ENCODE results near the gene MRPL47. TPM values are rescaled to one million over a fixed set of nuclear protein-coding genes. Genes with fewer than 3 reads are reported as not detected.

Gene MRPL47
- total RNA-seq, 1 donor from 2014 or later, result 31.4 TPM

DNA sequence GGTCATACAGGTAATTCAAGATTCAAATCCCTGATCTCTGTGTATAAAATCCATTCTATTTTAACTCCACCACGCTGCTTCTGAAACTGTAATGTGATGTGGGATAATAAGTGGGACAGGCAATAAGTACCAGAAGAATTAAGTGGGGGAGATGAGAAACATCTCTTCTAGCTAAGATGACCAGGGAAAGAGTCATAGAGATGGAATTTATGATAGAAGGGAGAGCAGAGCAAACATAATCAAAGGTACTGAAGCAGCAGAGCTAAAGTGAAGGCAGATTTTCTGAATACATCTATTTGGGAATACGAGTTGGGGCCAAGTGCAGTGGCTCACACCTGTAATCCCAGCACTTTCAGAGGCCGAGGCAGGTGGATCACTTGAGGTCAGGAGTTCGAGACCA lies 4.9 kb downstream of the MRPL47 start:
- FAIRE-seq, result no peak

DNA sequence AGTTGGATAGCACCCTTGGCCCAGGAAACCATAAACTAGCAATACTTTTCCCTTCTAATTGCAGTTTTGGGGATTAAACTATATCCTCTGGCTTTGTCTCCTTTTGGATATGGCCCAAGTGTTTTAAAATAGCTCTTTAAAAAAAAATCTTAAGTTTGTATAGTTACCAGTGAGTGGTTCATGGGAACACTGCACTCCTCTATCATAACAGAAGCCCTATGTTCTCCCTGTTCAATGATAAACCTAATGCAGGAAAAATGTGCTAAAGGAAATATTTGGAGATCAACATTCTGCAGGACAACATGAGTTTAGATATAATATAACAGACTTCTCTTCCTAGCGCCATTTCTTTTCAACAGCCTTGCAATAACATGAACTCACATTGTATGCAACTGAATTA lies 13.1 kb downstream of the MRPL47 start:
- no peak for DNase-seq (ENCODE audit: low spot score in 2 of 2)
- no peak for FAIRE-seq

More for the DNA sequence above, 4.9 kb downstream of the MRPL47 start:
- DNase-seq (ENCODE audit: low spot score in 2 of 2), result no peak

- DNase-seq (ENCODE audit: low spot score in 2 of 2) (no peak), FAIRE-seq (no peak)
Observed at GRCh38 chr3:179590669-179591068, 13.8 kb downstream of the MRPL47 start.

GRCh38 chr3:179589143-179589542 lies 15.3 kb downstream of the MRPL47 start:
- no peak for DNase-seq (ENCODE audit: low spot score in 2 of 2)
- FAIRE-seq, result no peak

GRCh38 chr3:179580992-179581391 lies 23.4 kb downstream of the MRPL47 start:
- no peak for DNase-seq (ENCODE audit: low spot score in 2 of 2)
- FAIRE-seq, result no peak

GRCh38 chr3:179565496-179565895 lies 38.9 kb downstream of the MRPL47 start:
- DNase-seq (ENCODE audit: low spot score in 2 of 2), result no peak
- FAIRE-seq, result no peak

- DNase-seq (ENCODE audit: low spot score in 2 of 2) (peak; percentile 22 to 35), FAIRE-seq (no peak)
Observed at GRCh38 chr3:179563271-179563783, 41.1 kb downstream of the MRPL47 start.

- FAIRE-seq, result peak; percentile 98
- peak; percentile 96 for DNase-seq (ENCODE audit: low spot score in 2 of 2)
Observed at GRCh38 chr3:179562591-179563270, 41.7 kb downstream of the MRPL47 start, which contains the start of gene ACTL6A. Gene ACTL6A (plus strand): TSS chr3:179562926. CDS start chr3:179563093, 167 bp downstream.

DNA sequence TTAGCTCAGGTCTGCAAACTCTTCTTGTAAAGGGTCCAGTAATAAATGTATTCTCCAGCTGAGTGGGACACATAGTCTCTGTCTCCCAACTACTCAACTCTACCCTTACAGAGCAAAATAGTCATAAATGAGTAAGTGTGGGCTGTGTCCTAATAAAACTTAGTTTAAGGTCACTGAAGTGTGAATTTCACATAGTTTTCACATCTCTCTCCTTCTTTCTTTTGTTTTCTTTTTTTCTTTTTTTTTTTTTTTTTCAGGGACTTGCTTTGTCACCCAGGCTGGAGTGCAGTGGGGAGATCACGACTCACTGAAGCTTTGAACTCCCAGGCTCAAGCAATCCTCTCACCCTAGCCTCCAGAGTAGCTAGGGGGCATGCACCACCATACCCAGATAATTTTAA lies 43.6 kb downstream of the MRPL47 start:
- FAIRE-seq (no peak), DNase-seq (ENCODE audit: low spot score in 2 of 2) (no peak)

GRCh38 chr3:179558742-179559364 lies 45.6 kb downstream of the MRPL47 start:
- FAIRE-seq (peak; percentile 26), DNase-seq (ENCODE audit: low spot score in 2 of 2) (peak; percentile 50 to 66)

GRCh38 chr3:179551349-179552105 lies 52.9 kb downstream of the MRPL47 start:
- DNase-seq (ENCODE audit: low spot score in 2 of 2), result no peak
- FAIRE-seq, result no peak

DNA sequence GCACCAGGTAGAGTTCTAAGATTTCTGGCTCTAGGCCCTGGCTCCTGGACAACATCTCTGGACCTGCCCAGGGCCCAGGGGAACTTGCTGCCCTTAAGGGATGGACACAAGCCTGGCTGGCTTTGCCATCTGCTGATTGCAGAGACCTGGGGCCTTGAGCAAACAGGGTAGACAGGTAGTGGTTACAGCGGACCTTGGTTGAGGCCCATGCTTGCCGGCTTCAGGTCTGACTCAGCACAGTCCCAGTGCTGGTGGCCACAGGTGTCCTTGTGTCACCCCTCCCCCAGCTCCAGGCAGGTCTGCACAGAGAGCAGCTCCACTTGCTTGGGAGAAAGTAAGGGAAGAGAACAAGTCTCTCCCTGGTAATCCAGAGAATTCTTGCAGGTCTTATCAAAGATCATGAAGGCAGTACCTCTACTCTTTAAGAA lies 57.6 kb downstream of the MRPL47 start:
- DNase-seq (ENCODE audit: low spot score in 2 of 2) (no peak), FAIRE-seq (no peak)

GRCh38 chr3:179544981-179545645 lies 59.3 kb downstream of the MRPL47 start:
- FAIRE-seq, result no peak
- no peak for DNase-seq (ENCODE audit: low spot score in 2 of 2)

DNA sequence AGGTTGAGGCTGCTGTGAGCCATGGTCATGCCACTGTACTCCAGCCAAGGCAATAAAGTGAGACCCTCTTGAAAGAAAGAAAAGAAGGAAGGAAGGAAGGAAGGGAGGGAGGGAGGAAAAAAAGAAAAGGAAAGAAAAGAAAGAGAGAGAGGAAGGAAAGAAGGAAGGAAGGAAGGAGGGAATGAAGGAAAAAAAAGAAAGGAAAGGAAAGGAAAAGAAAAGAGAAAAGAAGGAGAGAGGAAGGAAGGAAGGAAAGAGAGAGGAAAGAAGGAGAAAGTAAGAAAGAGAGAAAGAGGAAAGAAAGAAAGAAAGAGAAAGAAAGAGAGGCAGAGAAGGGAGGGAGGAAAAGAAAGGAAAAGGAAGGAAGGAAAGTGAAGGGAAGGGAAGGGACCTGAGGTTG lies 62.1 kb downstream of the MRPL47 start:
- no peak for DNase-seq (ENCODE audit: low spot score in 2 of 2)
- FAIRE-seq, result no peak

DNA sequence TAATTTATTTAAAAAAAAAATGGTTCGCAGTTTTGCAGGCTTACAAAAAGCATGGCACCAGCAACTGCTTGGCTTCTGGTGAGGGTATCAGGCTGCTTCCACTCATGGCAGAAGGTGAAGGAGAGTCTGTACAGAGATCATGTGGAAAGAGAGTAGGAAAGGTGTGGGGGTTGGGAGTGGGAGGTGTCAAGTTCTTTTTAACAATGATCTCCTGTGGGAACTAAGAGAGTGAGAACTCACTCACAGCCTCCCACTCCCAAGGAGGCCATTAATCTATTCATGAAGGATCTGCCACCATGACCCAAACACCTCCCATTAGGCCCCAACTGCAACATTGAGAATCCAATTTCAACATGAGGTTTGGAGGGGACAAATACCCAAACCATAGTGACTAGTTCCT lies 62.8 kb downstream of the MRPL47 start:
- DNase-seq (ENCODE audit: low spot score in 2 of 2) (no peak), FAIRE-seq (no peak)

DNA sequence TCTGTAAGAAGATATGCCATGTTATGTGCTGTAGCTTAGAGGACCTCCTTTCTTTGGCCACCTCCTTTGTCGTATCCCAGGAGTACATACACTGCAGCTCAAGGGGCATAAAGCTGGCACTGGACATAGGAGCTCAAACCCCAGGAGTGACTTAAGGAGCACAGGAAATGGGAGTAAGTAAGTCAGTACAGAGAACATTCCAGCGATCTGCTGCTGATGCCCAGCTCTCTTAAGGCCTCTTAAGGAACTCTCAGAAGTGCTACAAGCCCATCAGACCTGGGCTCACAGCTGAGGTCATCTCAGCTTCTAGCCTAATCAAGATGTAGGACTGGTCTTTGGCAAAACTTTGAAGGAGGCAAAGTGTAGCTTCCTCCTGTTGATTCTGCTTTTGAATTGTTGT lies 63.3 kb downstream of the MRPL47 start:
- DNase-seq (ENCODE audit: low spot score in 2 of 2) (no peak), FAIRE-seq (no peak)

Small RNA genes within 50 kb of the gene (small RNA-seq; reads per million reads assigned to genes)
- not detected for gene AC090425.1
- gene RF01210, result not detected

Other genes starting within 250 kb of the MRPL47 start
- 163 TPM for gene GNB4, start 153.2 kb downstream of the MRPL47 start, total RNA-seq
- gene ACTL6A, start 41.7 kb downstream of the MRPL47 start, total RNA-seq, result 22.4 TPM
- 172 TPM for gene NDUFB5, start 156 bp upstream of the MRPL47 start, total RNA-seq
- 10.2 TPM for gene USP13, start 48.4 kb upstream of the MRPL47 start, total RNA-seq